Stimulated activated CD8-positive, alpha-beta memory T cell treated with anti-CD3 and anti-CD28 coated beads, Interleukin-12 subunit alpha, Interleukin-12 subunit beta, amount 100 ng/mL, for 4 hours (primary cell): Measurements from ENCODE around the gene TKT.
"Not testable (repeated sequence)": the region's sequence is repeated elsewhere in the genome, so short reads cannot be mapped to it uniquely, and the experiment has no call there.

Source experiments
- DNase-seq: peaks from one replicate; pipeline ENCODE4 v3.0.0-alpha.2; 2020; ENCODE audit warnings: low read depth

TKT gene, protein sequence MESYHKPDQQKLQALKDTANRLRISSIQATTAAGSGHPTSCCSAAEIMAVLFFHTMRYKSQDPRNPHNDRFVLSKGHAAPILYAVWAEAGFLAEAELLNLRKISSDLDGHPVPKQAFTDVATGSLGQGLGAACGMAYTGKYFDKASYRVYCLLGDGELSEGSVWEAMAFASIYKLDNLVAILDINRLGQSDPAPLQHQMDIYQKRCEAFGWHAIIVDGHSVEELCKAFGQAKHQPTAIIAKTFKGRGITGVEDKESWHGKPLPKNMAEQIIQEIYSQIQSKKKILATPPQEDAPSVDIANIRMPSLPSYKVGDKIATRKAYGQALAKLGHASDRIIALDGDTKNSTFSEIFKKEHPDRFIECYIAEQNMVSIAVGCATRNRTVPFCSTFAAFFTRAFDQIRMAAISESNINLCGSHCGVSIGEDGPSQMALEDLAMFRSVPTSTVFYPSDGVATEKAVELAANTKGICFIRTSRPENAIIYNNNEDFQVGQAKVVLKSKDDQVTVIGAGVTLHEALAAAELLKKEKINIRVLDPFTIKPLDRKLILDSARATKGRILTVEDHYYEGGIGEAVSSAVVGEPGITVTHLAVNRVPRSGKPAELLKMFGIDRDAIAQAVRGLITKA

DNA sequence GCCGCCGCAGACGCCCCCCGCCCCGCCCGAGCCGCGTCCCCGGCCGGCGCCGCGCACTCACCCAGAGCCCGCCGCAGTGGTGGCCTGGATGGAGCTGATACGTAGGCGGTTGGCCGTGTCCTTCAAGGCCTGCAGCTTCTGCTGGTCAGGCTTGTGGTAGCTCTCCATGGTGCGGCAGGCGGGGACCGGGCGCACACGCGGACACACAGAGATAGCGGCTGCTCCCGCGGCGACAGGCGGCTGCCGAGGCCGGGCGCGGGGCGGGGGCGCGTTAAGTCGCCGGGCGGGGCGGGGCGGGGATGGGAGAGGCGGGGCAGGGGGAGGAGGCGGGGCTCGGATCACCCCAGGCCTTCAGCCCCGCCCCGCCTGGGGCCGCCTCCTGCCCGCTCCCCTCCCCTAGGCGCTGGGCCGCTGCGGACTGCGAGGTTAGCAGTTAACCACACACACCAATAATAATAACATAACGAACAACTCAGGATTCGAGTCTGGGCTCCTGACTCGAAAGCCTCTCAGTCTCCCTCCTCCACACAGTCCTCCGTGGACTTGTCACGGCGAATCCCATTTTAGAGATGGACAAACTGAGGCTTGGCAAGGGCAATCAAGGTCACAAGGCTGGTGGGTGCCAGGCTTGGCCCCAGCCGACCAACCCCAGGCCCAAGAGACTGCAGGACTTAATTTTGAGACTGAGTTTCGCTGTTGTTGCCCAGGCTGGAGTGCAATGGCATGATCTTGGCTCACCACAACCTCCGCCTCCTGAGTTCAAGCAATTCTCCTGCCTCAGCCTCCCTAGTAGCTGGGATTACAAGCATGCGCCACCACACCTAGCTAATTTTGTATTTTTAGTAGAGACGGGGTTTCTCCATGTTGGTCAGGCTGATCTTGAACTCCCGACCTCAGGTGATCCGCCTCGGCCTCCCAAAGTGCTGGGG, at the start of gene TKT:
TSS of gene TKT (minus strand) at position 248 of the 929 bp plus-strand sequence. CDS start at position 168, 80 bp downstream.
- DNase-seq = peak; percentile 65

DNA sequence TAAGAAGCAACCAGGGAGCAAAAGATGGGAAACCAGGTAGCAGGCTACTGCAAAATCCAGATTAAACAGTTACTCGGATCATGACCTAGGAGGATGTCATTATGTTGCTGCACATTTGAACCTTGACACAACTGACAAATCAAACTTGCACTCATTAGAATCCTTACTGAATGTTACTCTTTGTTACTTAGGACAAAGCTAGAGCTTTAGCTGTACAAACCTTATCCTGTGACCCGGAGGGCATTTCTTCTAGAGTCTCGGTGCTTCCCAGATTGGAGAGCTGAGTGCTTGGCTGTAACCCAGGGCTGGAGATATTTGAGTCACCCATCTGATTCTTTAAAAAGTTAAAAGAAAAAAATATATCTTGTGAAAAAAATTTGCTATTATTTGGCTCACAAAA, 48.1 kb upstream of the TKT start:
- DNase-seq = no peak

DNA sequence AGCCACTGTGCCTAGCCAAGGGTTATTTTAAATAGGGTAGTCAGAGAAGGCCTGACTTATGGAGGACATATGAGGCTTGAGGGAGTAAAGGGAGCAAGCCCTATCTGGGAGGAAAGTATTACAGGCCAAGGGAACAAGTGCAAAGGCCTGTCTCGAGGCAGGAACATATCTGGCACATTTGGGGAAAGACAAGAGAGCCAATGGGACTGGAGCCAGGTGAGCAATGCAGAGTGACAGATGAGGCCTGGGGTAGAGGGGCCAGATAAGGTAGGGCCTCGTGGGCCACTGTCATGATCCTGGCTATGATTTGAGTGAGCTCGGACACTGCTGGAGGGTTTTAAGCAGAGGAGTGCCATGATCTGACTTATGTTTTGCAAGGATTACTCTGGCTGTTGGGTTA, 47.7 kb upstream of the TKT start:
- DNase-seq = no peak

DNA sequence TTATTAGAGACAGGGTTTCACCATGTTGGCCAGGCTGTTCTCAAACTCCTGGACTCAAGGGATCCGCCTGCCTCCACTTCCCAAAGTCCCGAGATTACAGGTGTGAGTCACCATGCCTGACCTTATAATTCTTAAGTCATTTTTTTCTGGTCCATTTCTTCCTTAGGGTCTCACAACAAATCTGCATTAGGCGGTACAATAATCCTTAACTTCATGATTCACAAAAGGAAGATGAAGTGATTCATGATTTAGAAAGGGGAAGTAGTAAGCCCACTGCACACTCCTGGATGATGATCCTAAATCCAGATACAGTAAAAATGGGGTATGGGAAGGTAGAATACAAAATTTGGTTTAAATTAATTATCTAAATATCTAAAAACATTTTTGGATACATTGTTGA, 45.0 kb upstream of the TKT start:
- DNase-seq = no peak

DNA sequence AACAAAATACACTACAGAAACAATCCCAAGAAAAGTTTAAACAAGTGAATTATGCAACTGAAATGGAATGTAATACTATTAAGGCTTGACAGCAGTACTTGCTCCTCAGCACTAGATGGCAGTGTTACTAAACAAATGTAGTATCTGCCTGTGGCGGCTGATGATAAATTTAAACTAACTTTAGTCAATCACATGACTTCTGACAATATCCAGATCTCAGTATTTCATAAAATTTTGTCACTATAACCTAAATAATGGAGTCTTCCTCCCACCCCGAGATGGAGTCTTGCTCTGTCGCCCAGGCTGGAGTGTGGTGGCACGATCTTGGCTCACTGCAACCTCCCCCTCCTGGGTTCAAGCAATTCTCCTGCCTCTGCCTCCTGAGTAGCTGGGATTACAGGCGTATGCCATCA, 43.8 kb upstream of the TKT start:
- DNase-seq = not testable (repeated sequence)

DNA sequence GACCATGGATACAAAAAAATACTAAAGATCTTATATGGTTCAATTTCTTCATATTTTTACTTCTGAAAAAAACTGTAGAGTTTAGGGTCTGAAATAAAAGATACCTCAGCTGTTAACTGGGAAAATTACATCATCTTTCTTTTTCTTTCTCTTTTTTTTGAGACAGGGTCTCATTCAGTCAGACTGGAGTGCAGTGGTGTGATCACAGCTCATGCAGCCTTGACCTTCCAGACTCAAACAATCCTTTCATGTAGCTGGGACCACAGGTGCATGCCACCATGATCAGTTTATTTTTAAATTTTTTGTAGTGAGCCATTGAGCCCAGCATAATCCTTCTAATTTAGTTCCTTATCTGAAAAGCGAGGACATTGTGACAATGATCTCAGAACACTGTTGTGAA, 39.6 kb upstream of the TKT start:
- no peak for DNase-seq

DNA sequence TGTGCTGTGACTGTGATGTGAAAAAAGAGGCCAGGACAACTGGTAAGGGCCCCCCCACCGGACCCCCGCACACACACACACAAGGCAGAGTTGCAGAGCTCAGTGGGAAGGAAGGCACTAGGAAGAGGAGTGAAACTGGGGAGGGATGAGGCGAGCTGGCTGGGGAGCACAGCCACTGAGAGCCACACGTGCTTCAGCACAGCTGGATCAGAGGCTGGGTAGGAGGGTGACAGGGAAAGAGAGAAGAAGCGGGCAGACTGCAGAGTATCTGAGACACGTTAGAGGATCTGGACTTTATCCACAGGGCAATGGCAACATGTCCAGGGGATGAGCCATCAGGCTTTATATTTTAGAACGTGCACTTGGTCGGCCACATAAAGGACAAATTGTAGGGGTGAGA, 38.0 kb upstream of the TKT start:
- no peak for DNase-seq

DNA sequence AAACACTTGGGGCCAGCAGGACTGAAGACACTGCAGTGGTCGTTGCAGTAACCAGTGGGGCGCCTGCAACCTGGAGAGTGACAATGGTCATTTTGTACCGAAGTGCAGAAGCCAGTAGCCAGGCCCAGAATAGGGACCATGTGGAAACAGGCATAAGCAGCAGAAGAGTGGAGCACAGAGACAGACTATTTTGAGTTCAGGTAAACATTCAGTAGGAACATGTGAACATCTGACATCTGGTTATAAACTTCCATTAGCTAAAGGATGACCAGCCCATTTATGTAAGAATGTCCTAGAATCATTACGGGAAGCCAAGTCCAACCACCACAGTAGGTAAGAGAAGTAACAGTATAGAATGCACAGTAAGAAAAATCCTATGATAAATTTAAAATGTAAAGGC, 32.4 kb upstream of the TKT start:
- DNase-seq = no peak

DNA sequence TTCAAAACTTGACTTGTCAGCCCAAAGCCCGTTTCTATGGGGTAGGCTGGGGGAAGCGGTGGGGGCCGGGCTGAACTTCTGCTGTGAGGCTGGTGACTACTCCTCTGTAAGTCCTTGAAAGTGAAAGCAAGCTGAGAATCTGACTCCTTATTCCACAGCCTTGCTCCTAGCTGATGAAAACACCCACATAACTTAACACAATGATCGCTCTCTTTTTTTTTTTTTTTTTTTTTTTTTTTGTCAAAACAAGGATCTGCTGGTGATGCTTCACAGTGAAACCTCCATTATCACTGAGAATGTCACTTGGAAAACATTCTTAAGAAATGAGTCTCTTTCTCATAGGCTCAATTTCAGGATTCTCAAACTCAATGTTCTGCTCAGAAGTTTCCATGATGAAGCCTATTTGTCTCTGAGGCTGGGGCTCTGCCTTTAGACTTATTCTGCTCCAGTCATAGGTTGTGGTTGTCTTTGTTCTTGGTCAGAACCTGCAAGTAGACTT, 31.4 kb upstream of the TKT start:
- DNase-seq = no peak

DNA sequence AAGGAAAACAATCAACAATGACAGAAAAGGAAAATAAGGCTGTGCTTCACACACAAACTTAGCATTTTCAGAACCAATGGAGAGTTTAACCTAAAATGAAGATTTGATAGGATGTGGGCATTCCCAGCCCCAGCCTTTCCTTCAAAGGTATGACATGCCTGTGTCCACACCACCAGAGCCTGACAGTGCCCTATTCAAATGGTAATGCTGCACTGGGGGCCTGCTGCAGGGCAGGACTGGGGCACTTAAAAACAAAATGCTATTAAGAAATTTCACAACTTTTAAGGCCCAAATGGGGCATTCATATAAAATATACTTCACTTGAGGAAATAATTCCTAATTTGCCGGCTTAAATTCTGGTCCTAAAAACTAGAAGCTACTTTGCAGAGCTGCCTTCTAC, 30.9 kb upstream of the TKT start:
- DNase-seq = no peak

DNA sequence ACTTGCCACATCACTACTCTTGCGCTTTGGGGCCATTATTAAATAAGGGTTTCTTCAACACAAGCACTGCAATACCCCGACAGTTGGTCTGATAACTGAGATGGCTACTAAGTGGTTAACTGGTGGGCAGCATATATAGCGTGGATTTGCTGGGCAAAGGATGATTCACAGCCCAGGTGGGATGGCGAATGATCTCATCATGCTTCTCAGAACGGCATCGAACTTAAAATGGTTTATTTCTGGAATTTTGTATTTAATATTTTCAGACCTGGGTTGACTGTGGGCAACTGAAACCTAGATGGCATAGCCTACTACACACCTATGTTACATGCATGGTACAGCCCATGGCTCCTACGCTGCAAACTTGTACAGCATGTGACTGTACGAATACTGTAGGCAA, 26.8 kb upstream of the TKT start:
- DNase-seq = no peak

DNA sequence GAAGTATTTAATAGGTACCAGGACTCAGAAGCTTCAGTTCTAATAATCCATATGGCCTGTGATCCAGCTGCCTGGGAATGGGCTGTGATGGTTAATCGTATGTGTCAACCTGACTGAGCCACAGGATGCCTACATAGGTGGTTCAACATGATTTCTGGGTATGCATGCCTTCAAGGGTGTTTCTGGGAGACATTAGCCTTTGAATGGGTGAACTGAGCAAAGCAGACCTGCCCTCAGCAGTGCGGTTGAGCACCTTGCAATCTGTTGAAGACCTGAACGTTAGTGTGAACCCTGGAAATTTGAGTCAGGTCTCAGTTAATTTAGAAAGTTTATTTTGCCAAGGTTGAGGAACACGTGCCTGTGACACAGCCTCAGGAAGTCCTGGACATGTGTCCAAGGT, 22.8 kb upstream of the TKT start:
- DNase-seq = no peak

DNA sequence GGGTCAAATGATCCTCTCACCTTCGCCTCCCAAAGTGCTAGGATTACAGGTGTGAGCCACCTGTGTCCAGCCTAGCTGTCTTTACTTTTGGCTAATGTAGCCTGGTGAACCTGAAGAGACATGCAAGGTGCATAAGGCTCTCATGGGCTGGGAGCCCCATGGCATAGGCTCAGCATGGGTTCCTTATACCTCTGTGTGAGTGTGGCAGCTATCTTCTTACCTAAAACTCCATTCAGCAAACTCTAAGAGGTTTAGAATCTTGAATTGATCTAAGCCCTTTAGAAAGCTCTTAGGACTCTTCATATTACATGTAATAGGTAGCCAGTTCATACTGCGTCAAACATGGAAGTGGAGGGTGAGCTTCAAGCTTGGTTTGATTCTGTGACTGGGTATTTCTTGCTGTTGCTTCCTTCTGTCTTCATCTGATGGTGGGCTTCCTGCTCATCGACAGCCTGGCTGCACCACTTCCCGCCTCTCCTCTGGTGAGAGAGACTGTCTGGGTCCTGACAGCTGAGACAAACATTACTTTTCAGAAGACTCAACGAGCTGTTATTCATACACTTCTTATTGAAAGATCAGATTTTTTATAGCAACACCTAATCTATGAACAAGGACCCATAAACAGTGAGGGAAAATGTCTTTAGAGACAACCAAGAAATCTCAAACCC, 19.2 kb upstream of the TKT start:
- no peak for DNase-seq

DNA sequence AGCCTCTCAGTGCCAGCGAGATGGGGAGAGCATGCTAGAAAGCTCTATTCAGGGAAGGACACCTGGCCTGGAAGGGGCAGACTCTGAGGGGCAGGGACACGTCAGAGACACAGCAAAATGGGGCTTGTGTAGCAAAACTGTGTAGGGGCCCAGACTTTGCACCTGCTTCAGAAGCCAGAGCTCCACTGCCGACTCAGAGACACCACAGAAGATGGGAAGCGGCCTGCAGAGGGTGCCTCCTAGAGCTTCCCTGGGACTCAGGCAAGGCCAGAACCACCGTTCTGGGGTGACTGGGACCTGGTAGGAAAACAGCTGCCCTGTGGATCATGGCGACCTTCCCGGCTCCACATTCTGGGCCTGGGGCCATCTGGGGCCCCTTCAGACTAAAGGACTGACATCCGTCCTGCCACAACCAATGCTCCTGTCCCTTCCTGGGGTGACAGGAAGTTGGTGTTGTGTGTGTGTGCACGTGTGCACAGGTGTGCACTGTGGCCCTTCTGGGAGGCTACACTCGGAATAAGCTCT, 17.4 kb upstream of the TKT start:
- no peak for DNase-seq

DNA sequence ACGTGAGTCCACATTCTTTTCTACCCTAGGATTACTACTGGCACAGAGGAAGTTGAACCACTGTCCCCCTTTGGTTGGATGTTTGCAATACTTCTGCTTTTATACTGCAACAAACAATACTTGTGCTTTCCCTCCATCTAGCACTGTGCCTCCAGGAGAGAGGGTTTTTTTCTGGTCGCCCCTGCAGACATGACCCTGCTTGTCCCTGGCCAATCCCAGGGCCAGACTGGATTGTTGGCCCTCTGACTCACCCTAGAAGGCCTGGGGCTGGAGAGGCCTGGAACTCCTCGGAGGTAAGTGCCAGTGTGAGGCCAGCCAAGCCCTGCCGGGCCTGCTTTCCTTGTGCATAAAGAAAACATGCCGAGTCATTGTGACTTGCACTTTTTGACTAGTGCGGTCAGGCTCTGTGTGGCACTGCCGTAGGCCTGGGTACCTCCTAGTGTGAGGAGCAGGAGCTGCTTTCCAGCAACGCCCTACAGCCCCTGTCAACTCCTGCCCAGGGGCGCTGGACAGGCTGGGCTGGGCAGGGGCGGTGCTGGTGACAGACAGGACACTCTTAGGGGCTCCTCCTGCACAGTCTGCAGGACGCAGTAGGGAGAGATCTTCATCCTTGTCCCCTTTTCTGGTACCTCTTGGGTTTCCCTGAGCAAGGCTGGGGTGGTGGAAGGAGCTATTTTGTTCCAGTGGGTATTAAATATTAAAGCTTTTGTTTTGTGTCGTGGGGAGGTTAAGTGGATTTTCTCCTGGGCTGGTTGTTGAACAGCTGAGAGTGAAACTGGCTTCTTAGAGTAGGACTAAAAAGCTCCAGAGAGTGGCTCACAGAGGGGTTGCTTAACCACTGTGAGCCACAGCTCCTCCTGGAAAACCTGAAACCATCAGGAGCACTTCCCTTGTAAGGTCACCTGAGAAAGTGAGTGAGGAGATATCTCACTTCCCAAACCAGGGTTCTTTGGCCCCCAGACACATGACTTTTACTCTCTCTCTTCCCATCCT, 14.4 kb upstream of the TKT start:
- no peak for DNase-seq

DNA sequence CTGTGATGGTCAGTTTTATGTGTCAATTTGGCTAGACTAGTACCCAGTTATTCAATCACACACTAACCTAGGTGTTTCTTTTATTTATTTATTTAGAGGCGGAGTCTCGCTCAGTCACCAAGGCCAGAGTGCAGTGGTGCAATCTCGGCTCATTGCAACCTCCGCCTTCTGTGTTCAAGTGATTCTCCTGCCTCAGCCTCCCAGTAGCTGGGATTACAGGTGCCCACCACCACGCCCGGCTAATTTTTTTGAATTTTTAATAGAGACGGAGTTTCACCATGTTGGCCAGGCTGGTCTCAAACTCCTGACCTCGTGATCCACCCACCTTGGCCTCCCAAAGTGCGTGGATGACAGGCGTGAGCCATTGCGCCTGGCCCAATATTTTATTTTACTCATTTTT, 13.4 kb upstream of the TKT start:
- not testable (repeated sequence) for DNase-seq

DNA sequence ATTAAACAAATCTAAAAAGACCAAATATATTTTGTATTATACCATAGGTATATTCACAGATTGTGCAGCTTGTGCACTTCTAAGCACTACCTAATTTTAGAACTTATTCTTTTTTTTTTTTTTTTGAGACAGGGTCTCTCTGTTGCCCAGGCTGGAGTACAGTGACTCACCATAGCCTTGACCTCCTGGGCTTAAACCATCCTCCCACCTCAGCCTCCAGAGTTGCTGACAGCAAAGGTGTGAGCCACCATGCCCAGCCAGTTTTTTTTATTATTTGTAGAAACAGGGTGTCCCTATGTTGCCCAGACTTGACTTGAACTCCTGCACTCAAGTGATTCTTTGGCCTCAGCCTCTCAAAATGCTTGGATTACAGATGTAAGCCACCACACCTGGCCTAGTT, 11.9 kb upstream of the TKT start:
- DNase-seq = no peak

DNA sequence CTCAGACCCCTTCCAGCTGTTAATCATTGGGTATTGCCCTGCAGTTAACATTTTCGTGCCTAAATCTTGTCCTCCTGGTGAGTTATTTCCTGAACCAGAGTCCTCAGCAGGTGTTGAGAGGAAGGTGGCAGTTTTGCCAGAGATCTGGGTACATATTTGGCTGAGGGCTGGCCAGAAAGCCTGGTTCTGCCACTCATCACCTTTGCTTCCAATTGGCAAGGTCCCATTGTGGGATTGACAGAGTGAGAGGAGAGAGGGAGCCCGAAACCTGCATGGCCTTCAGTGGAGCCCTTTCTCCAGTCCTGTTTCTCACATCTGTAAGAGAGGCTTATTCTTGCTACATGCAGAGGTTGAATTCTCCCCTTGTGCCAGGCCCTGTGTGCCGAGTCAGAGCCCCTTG, 8.9 kb upstream of the TKT start:
- no peak for DNase-seq

DNA sequence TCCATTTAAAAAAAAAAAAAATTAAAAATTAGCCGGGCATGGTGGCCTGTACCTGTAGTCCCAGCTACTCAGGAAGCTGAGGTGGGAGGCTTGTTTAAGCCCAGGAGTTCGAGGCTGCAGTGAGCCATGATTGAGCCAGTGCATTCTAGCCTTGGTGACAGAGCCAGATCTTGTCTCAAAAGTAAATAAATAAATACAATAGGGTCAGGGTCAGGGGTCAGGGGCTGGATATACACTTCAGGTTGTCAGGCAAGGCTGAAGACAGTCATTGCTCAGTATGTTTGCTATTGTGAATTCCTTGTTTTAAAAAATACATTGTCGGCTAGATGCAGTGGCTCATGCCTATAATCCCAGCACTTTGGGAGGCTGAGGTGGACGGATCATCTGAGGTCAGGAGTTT, 8.1 kb upstream of the TKT start:
- no peak for DNase-seq

DNA sequence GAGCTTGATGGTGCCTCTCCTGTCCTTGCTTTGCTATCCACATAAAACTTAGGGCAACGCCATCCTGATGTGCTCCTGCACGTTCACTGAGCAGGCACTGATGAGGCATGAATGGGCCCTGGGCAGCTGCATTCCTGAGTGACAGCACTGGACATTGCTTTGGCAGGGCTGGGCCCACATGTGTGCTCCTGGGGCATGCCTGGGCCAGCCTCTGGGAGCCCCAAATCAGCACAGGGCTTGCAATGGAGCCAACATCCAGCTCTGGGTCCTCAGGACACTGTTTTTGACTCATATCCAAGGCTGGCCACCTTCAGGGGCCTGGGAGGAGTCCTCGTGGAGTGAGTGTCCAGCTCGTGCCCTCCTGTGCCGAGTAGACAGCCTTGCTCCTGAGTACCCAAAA, 5.9 kb upstream of the TKT start:
- DNase-seq = no peak
